Ovary (tissue), 3 donors: Measurements from ENCODE around the gene MUC21.

Source experiments
- EP300 ChIP-seq: sonication (generic); formaldehyde crosslinking; IDR thresholded peaks from one replicate; pipeline ENCODE4 v1.6.1; 2017; ENCODE audit warnings: antibody characterized with exemption
- TF ChIP-seq, protein P1 (sequence below), 3 donors: fragments of 450-650 bp in 2 of 3; fragments of 200-600 bp in 1 of 3; IDR thresholded peaks; one replicate each; pipeline versions ENCODE4 v1.5.1 to v1.8.0; 2016 to 2022; ENCODE audit warnings: antibody characterized with exemption in 3 of 3, mild to moderate bottlenecking in 1 of 3
- donor health status: DM: no; HTN: no; CAD: no.

DNA sequence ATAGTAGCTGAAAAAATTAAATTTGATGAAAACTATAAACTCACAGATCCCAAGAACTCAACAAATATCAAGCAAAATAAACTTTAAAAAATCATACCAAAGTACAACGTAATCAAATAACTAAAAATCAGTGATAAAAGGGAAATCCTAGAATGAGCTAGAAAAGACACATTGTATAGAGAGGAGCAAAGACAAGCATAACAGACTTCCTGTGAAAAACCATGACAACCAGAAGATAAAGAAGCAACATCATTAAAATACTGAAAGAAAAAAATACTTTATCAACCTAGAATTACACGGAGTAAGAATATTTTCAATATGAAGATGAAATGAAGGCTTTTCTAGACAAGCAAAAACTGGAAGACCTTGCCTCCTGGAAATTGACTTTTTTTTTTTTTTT, 36.5 kb downstream of the MUC21 start:
- TF ChIP-seq, protein P1, sequence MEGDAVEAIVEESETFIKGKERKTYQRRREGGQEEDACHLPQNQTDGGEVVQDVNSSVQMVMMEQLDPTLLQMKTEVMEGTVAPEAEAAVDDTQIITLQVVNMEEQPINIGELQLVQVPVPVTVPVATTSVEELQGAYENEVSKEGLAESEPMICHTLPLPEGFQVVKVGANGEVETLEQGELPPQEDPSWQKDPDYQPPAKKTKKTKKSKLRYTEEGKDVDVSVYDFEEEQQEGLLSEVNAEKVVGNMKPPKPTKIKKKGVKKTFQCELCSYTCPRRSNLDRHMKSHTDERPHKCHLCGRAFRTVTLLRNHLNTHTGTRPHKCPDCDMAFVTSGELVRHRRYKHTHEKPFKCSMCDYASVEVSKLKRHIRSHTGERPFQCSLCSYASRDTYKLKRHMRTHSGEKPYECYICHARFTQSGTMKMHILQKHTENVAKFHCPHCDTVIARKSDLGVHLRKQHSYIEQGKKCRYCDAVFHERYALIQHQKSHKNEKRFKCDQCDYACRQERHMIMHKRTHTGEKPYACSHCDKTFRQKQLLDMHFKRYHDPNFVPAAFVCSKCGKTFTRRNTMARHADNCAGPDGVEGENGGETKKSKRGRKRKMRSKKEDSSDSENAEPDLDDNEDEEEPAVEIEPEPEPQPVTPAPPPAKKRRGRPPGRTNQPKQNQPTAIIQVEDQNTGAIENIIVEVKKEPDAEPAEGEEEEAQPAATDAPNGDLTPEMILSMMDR (IDR thresholded peaks at IDR 0.05), result no peak
- TF ChIP-seq EP300, result no peak
